NCI-H2107 treated with DMSO at 0.1 percent for 48 hours (cell line): Measurements from ENCODE around the gene KCND2.

Experiments
- DNase-seq: peaks from one replicate; lab custom pipeline; 2025; ENCODE audit not compliant: unreplicated experiment; lab: John Stamatoyannopoulos, UW

Gene KCND2

GRCh38 chr7:120405652-120406051 lies 132.7 kb downstream of the KCND2 start:
- DNase-seq = no peak

GRCh38 chr7:120407010-120407409 lies 134.0 kb downstream of the KCND2 start:
- no peak for DNase-seq

GRCh38 chr7:120412139-120413050 lies 139.4 kb downstream of the KCND2 start:
- DNase-seq = no peak

GRCh38 chr7:120413164-120413563 lies 140.2 kb downstream of the KCND2 start:
- DNase-seq = no peak

- DNase-seq = no peak
Measured at GRCh38 chr7:120417244-120417979, 144.4 kb downstream of the KCND2 start.

- DNase-seq = no peak
Measured at GRCh38 chr7:120421151-120421651, 148.2 kb downstream of the KCND2 start.

- no peak for DNase-seq
Measured at GRCh38 chr7:120431016-120431415, 158.0 kb downstream of the KCND2 start.

GRCh38 chr7:120436487-120437060 lies 163.6 kb downstream of the KCND2 start:
- no peak for DNase-seq

- DNase-seq = no peak
Measured at GRCh38 chr7:120441850-120442249, 168.9 kb downstream of the KCND2 start.

- DNase-seq = no peak
Measured at GRCh38 chr7:120442838-120443237, 169.9 kb downstream of the KCND2 start.

GRCh38 chr7:120444650-120445049 lies 171.7 kb downstream of the KCND2 start:
- no peak for DNase-seq

- no peak for DNase-seq
Measured at GRCh38 chr7:120445276-120445675, 172.3 kb downstream of the KCND2 start.

GRCh38 chr7:120452665-120453064 lies 179.7 kb downstream of the KCND2 start:
- no peak for DNase-seq

GRCh38 chr7:120456699-120457098 lies 183.7 kb downstream of the KCND2 start:
- DNase-seq = no peak

GRCh38 chr7:120460949-120461348 lies 188.0 kb downstream of the KCND2 start:
- DNase-seq = no peak

GRCh38 chr7:120462991-120463390 lies 190.0 kb downstream of the KCND2 start:
- no peak for DNase-seq

- DNase-seq = no peak
Measured at GRCh38 chr7:120464104-120464503, 191.1 kb downstream of the KCND2 start.

GRCh38 chr7:120467676-120468075 lies 194.7 kb downstream of the KCND2 start:
- DNase-seq = no peak

- no peak for DNase-seq
Measured at GRCh38 chr7:120468611-120469010, 195.6 kb downstream of the KCND2 start.

GRCh38 chr7:120472892-120473291 lies 199.9 kb downstream of the KCND2 start:
- no peak for DNase-seq

- no peak for DNase-seq
Measured at GRCh38 chr7:120473352-120473751, 200.4 kb downstream of the KCND2 start.

- DNase-seq = no peak
Measured at GRCh38 chr7:120475994-120476393, 203.0 kb downstream of the KCND2 start.
